ENCODE measurements around the gene PAIP2.

GRCh38 chr5:139383275-139383992, 41.8 kb downstream of the PAIP2 start, which contains the start of gene SLC23A1:
- TF ChIP-seq EZH2phosphoT487 (IDR thresholded peaks at IDR 0.05; ENCODE audit: low read depth, severe bottlenecking, unreplicated experiment) = no peak
- TF ChIP-seq CTCF (IDR thresholded peaks at IDR 0.05; ENCODE audit: poor library complexity) = no peak
- TF ChIP-seq EZH2 (IDR thresholded peaks at IDR 0.05; ENCODE audit: borderline replicate concordance) = no peak
